HEK293 (cell line): ENCODE data around the gene BCL11A.

Source experiments
- CTCF ChIA-PET: fragments of 350-600 bp; formaldehyde crosslinking; extraction: SDS; loops from one replicate; lab custom pipeline; 2021; ENCODE audit warnings: antibody characterized with exemption; lab: Yijun Ruan, JAX
- POLR2A ChIA-PET: fragments of 300-600 bp; formaldehyde crosslinking; extraction: SDS; loops from one replicate; lab custom pipeline; 2020; ENCODE audit warnings: antibody characterized with exemption, inconsistent platforms; lab: Yijun Ruan, JAX
- H3K27ac ChIP-seq: fragments of 200-500 bp; sonication (Bioruptor generic); 2 replicates; pipeline ENCODE4 v1.5.1; 2014; ENCODE audit warnings: low read depth, low read length, control low read depth, inconsistent platforms; ENCODE audit errors: extremely low read depth
- H3K36me3 ChIP-seq, 2 experiments: fragments of 200-500 bp in 1 of 2; sonication (Bioruptor generic) in 1 of 2; 1 replicate in 1 of 2; 2 replicates in 1 of 2; pipeline ENCODE4 v1.5.1; 2014 to 2017; ENCODE audit warnings: inconsistent platforms in 2 of 2, low read length in 2 of 2; ENCODE audit not compliant: control insufficient read depth in 2 of 2, insufficient read depth in 1 of 2
- H3K4me1 ChIP-seq: fragments of 200-500 bp; sonication (Bioruptor generic); 2 replicates; pipeline ENCODE4 v1.5.1; 2014; ENCODE audit warnings: mild to moderate bottlenecking, low read length, inconsistent platforms; ENCODE audit not compliant: control insufficient read depth, insufficient read depth
- H3K4me3 ChIP-seq: 2 replicates; pipeline ENCODE4 v1.5.1; 2011; ENCODE audit warnings: low read depth, mild to moderate bottlenecking, control low read depth, low read length, moderate library complexity
- H3K9me3 ChIP-seq: fragments of 200-500 bp; sonication (Bioruptor generic); 2 replicates; pipeline ENCODE4 v1.5.1; 2014; ENCODE audit warnings: low read depth, low read length, inconsistent platforms; ENCODE audit not compliant: control insufficient read depth, insufficient read depth
- KLF10 ChIP-seq: fragments of 450-650 bp; IDR thresholded peaks from 2 replicates; pipeline ENCODE4 v1.5.1; 2018; ENCODE audit warnings: missing biosample characterization, mild to moderate bottlenecking, missing genetic modification characterization
- PRDM10 ChIP-seq: fragments of 450-650 bp; formaldehyde crosslinking; IDR thresholded peaks from 2 replicates; pipeline ENCODE4 v1.5.1; 2016; ENCODE audit warnings: missing biosample characterization, missing genetic modification characterization
- SCRT1 ChIP-seq: fragments of 450-650 bp; formaldehyde crosslinking; IDR thresholded peaks from 2 replicates; pipeline ENCODE4 v1.5.1; 2016; ENCODE audit warnings: missing biosample characterization, missing genetic modification characterization, borderline replicate concordance
- SCRT2 ChIP-seq: fragments of 450-650 bp; formaldehyde crosslinking; IDR thresholded peaks from 2 replicates; pipeline ENCODE4 v1.5.1; 2016; ENCODE audit warnings: missing biosample characterization, missing genetic modification characterization
- TSHZ1 ChIP-seq: fragments of 450-650 bp; formaldehyde crosslinking; IDR thresholded peaks from 2 replicates; pipeline ENCODE4 v1.5.1; 2016; ENCODE audit warnings: missing biosample characterization, missing genetic modification characterization, borderline replicate concordance
- ZNF239 ChIP-seq: fragments of 450-650 bp; formaldehyde crosslinking; IDR thresholded peaks from 2 replicates; pipeline ENCODE4 v1.5.1; 2016; ENCODE audit warnings: missing biosample characterization, missing genetic modification characterization
- ZNF449 ChIP-seq: fragments of 450-650 bp; formaldehyde crosslinking; IDR thresholded peaks from 2 replicates; pipeline ENCODE4 v1.5.1; 2017; ENCODE audit warnings: missing biosample characterization, mild to moderate bottlenecking, missing genetic modification characterization, moderate library complexity
- ZNF639 ChIP-seq: fragments of 450-650 bp; formaldehyde crosslinking; IDR thresholded peaks from 2 replicates; pipeline ENCODE4 v1.5.1; 2016; ENCODE audit warnings: missing biosample characterization, missing genetic modification characterization
- TF ChIP-seq, protein P1 (sequence below): IDR thresholded peaks from 2 replicates; pipeline ENCODE4 v1.6.1; 2011; ENCODE audit warnings: mild to moderate bottlenecking, low read depth, low read length, borderline replicate concordance

Gene BCL11A

GRCh38 chr2:60468382-60469085 lies 84.9 kb downstream of the BCL11A start (continued):
- TF ChIP-seq, protein P1, sequence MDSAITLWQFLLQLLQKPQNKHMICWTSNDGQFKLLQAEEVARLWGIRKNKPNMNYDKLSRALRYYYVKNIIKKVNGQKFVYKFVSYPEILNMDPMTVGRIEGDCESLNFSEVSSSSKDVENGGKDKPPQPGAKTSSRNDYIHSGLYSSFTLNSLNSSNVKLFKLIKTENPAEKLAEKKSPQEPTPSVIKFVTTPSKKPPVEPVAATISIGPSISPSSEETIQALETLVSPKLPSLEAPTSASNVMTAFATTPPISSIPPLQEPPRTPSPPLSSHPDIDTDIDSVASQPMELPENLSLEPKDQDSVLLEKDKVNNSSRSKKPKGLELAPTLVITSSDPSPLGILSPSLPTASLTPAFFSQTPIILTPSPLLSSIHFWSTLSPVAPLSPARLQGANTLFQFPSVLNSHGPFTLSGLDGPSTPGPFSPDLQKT, result no peak
- TF ChIP-seq ZNF239 (no peak), ZNF639 (tag by site-specific recombination) (no peak)

GRCh38 chr2:60466161-60466702 lies 87.2 kb downstream of the BCL11A start:
- H3K36me3 ChIP-seq, result peaks cover 0 to 14% of the 10 kb centered on the region in 2 experiments; a peak in 2 of 3 replicates
- H3K27ac ChIP-seq, result no peak overlapping the region; the same call in 1 of the 2 replicates
- no peaks in the 10 kb centered on the region for H3K9me3 ChIP-seq
- peaks cover 58% of the 10 kb centered on the region for H3K4me1 ChIP-seq
- CTCF ChIA-PET, result no interaction called here
- no peak overlapping the region for H3K4me3 ChIP-seq
- POLR2A ChIA-PET, result no interaction called here
- TF ChIP-seq SCRT2 (tag by site-specific recombination) (peak; percentile 69), KLF10 (tag by site-specific recombination) (no peak), ZNF449 (tag by site-specific recombination) (peak; percentile 80), PRDM10 (tag by site-specific recombination) (0 out of 2 replicates have a peak, but pooled peaks have one; percentile 35), TSHZ1 (tag by site-specific recombination) (no peak), SCRT1 (0 out of 2 replicates have a peak, but pooled peaks have one; percentile 36)
- TF ChIP-seq, all 188 proteins: peak for 4
